Measurements from ENCODE around the gene PAX6. TPM values are rescaled to one million over a fixed set of nuclear protein-coding genes. Genes with fewer than 3 reads are reported as not detected.

Gene PAX6
- total and polyA plus RNA-seq, 2 donors (not counting 1 experiment from before 2014, with no cell fraction given): 0.44 TPM; not detected in 1

DNA sequence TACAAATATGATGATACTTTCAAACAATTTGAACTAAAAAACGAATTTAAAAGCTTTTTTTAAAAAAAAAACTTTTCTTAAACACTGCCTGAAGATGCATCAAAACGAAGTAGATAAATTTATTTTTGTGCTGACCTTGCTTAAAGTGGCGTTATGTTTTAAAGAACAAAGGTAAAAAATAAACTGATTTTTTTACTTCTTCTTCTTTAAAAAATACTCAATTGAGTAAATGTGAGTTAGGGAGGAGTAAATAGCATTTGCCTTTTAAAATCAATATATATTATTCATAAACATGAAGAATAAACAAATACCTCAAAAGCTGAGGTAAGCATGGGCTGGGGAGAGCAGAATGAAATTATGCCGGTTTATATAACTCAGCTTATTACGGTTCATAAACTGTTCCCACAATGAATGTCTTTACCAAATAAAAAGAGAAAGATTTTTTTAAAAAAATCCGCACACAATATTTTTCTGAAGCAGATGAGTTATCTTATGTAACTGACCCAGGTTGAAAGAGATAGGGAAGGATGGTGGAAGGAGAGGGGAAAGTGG lies 9.0 kb downstream of the PAX6 start:
- H3K4me1 ChIP-seq (ENCODE audit: control insufficient read depth, extremely low read depth, insufficient read depth, low read length): no peaks in the 10 kb centered on the region
- no peak overlapping the region for H3K9ac ChIP-seq (ENCODE audit: insufficient read depth, low read length)
- TF ChIP-seq, protein P1, sequence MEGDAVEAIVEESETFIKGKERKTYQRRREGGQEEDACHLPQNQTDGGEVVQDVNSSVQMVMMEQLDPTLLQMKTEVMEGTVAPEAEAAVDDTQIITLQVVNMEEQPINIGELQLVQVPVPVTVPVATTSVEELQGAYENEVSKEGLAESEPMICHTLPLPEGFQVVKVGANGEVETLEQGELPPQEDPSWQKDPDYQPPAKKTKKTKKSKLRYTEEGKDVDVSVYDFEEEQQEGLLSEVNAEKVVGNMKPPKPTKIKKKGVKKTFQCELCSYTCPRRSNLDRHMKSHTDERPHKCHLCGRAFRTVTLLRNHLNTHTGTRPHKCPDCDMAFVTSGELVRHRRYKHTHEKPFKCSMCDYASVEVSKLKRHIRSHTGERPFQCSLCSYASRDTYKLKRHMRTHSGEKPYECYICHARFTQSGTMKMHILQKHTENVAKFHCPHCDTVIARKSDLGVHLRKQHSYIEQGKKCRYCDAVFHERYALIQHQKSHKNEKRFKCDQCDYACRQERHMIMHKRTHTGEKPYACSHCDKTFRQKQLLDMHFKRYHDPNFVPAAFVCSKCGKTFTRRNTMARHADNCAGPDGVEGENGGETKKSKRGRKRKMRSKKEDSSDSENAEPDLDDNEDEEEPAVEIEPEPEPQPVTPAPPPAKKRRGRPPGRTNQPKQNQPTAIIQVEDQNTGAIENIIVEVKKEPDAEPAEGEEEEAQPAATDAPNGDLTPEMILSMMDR (conservative IDR thresholded peaks at IDR 0.05 in 1 of 2, IDR thresholded peaks at IDR 0.05 in 1 of 2; ENCODE audit: low read depth in 1 of 2, low read length in 2 of 2): no peak
- TF ChIP-seq EZH2 (IDR thresholded peaks at IDR 0.05; ENCODE audit: low read length, missing control alignments): no peak
- no peaks in the 10 kb centered on the region for H3K9me3 ChIP-seq (ENCODE audit: control insufficient read depth, insufficient read depth, low read depth, low read length)
- no peak for DNase-seq (ENCODE audit: low read depth in 2 of 2)
- H3K4me2 ChIP-seq (ENCODE audit: extremely low read depth, insufficient read depth, low read length): no peak overlapping the region
- H3K36me3 ChIP-seq (ENCODE audit: control insufficient read depth, insufficient read depth, low read length): no peaks in the 10 kb centered on the region
- peaks cover 92% of the 10 kb centered on the region for H3K27me3 ChIP-seq (ENCODE audit: control insufficient read depth, insufficient read depth, low read length)
- no peak overlapping the region for H2AFZ ChIP-seq (ENCODE audit: low read length)
- no peak overlapping the region for H3K27ac ChIP-seq (ENCODE audit: insufficient read depth, low read length)
- H4K20me1 ChIP-seq (ENCODE audit: control insufficient read depth, extremely low read depth, insufficient read depth, low read length): no peaks in the 10 kb centered on the region
- H3K79me2 ChIP-seq (ENCODE audit: control insufficient read depth, insufficient read depth, low read length): no peaks in the 10 kb centered on the region
- no peak overlapping the region for H3K4me3 ChIP-seq (replicated peaks in 1 of 4; ENCODE audit: control extremely low read depth in 1 of 4, insufficient read depth in 1 of 4, low read depth in 3 of 4, low read length in 4 of 4)

DNA sequence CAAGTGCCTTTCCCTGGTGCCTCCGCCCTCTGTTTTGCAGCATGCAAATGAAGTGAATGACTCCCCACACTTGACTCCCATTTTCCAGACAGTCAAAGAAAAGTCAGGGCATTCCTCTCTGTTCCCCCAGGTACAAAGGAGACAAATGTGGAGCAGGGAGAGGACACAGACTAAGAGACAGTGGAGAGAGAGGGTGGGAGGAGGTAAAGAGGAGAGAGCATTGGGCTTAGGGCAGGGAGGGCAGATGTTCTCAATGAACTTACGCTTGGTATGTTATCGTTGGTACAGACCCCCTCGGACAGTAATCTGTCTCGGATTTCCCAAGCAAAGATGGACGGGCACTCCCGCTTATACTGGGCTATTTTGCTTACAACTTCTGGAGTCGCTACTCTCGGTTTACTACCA lies 9.8 kb downstream of the PAX6 start:
- Histone ChIP-seq H3K9me3 (ENCODE audit: control insufficient read depth, insufficient read depth, low read depth, low read length) (no peaks in the 10 kb centered on the region), H3K4me3 (replicated peaks in 1 of 4; ENCODE audit: control extremely low read depth in 1 of 4, insufficient read depth in 1 of 4, low read depth in 3 of 4, low read length in 4 of 4) (no peak overlapping the region), H3K4me2 (ENCODE audit: extremely low read depth, insufficient read depth, low read length) (no peak overlapping the region), H3K79me2 (ENCODE audit: control insufficient read depth, insufficient read depth, low read length) (no peaks in the 10 kb centered on the region), H3K27me3 (ENCODE audit: control insufficient read depth, insufficient read depth, low read length) (peaks cover 88% of the 10 kb centered on the region), H3K36me3 (ENCODE audit: control insufficient read depth, insufficient read depth, low read length) (no peaks in the 10 kb centered on the region), H2AFZ (ENCODE audit: low read length) (no peak overlapping the region), H4K20me1 (ENCODE audit: control insufficient read depth, extremely low read depth, insufficient read depth, low read length) (no peaks in the 10 kb centered on the region), H3K9ac (ENCODE audit: insufficient read depth, low read length) (no peak overlapping the region), H3K4me1 (ENCODE audit: control insufficient read depth, extremely low read depth, insufficient read depth, low read length) (no peaks in the 10 kb centered on the region), H3K27ac (ENCODE audit: insufficient read depth, low read length) (no peak overlapping the region)
- peak; percentile 48 for TF ChIP-seq EZH2 (IDR thresholded peaks at IDR 0.05; ENCODE audit: low read length, missing control alignments)
- TF ChIP-seq, protein P1 (conservative IDR thresholded peaks at IDR 0.05 in 1 of 2, IDR thresholded peaks at IDR 0.05 in 1 of 2; ENCODE audit: low read depth in 1 of 2, low read length in 2 of 2): no peak
- DNase-seq (ENCODE audit: low read depth in 2 of 2): no peak

DNA sequence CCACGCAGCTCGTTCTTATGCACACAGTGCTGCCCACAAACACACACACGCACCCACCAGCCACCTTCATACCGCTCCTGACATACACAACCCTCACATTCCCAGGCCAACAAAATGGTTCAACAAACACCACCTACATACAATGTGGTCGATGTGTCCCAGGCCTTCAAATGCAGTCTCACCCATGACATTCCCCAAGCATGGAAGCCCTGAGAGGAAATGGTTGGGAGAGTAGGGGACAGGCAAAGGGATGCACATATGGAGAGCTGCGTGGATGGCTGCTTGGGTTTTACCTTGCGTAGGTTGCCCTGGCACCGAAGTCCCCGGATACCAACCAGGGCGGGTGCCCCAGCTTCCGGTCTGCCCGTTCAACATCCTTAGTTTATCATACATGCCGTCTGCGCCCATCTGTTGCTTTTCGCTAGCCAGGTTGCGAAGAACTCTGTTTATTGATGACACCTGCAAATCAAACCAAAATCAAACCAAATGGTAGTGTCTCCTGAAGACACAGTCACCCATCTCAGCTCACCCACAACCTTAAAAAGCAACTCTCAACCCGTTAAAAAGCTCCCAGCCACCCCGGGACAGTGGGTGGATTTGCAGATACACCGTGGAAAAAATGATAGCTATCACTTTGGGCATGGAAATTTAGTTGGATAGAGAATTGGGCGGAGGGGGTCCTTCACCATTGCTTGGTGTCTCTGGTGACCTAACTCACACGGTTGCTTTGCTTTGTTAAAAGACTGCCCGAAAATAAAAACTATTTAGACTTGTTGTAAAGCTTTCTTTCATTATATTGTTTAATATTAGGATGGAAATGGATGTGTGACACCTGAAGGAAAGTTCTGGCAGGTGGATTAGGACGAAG lies 10.5 kb downstream of the PAX6 start:
- no peak for DNase-seq (ENCODE audit: low read depth in 2 of 2)
- Histone ChIP-seq H3K4me2 (ENCODE audit: extremely low read depth, insufficient read depth, low read length) (no peak overlapping the region), H3K9ac (ENCODE audit: insufficient read depth, low read length) (no peak overlapping the region), H3K4me3 (replicated peaks in 1 of 4; ENCODE audit: control extremely low read depth in 1 of 4, insufficient read depth in 1 of 4, low read depth in 3 of 4, low read length in 4 of 4) (no peak overlapping the region), H3K27ac (ENCODE audit: insufficient read depth, low read length) (no peak overlapping the region), H3K36me3 (ENCODE audit: control insufficient read depth, insufficient read depth, low read length) (no peaks in the 10 kb centered on the region), H3K9me3 (ENCODE audit: control insufficient read depth, insufficient read depth, low read depth, low read length) (no peaks in the 10 kb centered on the region), H2AFZ (ENCODE audit: low read length) (no peak overlapping the region), H3K4me1 (ENCODE audit: control insufficient read depth, extremely low read depth, insufficient read depth, low read length) (no peaks in the 10 kb centered on the region), H4K20me1 (ENCODE audit: control insufficient read depth, extremely low read depth, insufficient read depth, low read length) (no peaks in the 10 kb centered on the region), H3K79me2 (ENCODE audit: control insufficient read depth, insufficient read depth, low read length) (no peaks in the 10 kb centered on the region), H3K27me3 (ENCODE audit: control insufficient read depth, insufficient read depth, low read length) (peaks cover 82% of the 10 kb centered on the region)
- TF ChIP-seq, protein P1 (conservative IDR thresholded peaks at IDR 0.05 in 1 of 2, IDR thresholded peaks at IDR 0.05 in 1 of 2; ENCODE audit: low read depth in 1 of 2, low read length in 2 of 2): no peak
- peak; percentile 93 for TF ChIP-seq EZH2 (IDR thresholded peaks at IDR 0.05; ENCODE audit: low read length, missing control alignments)

Data from fibroblast of lung (primary cell).